Calu3 (cell line): ENCODE results near the gene WHAMM. TPM values are rescaled to one million over a fixed set of nuclear protein-coding genes. Genes with fewer than 3 reads are reported as not detected.

ENCODE experiments used
- BruUV-seq: library from RNA; stranded (reverse); fragments of 400-500 nt; replicated peaks from 2 replicates; lab custom pipeline; 2021; lab: Mats Ljungman, UMichigan
- CTCF ChIA-PET: fragments of 300-600 bp; sonication (Branson Sonifier 250); formaldehyde crosslinking; loops from one replicate; lab custom pipeline; 2022; ENCODE audit warnings: antibody characterized with exemption; lab: Charles Lee
- DNase-seq: peaks from one replicate; pipeline ENCODE4 v3.0.0; 2022
- H3K27ac Mint-ChIP-seq: one replicate; pipeline ENCODE4 v1.8.0; 2022; ENCODE audit warnings: mixed read lengths; ENCODE audit not compliant: unreplicated experiment
- H3K27me3 Mint-ChIP-seq: one replicate; pipeline ENCODE4 v1.8.0; 2022; ENCODE audit warnings: mixed read lengths; ENCODE audit not compliant: unreplicated experiment
- H3K36me3 Mint-ChIP-seq: one replicate; pipeline ENCODE4 v1.8.0; 2022; ENCODE audit warnings: mild to moderate bottlenecking, moderate library complexity, mixed read lengths; ENCODE audit not compliant: insufficient read depth, unreplicated experiment
- H3K4me1 Mint-ChIP-seq: one replicate; pipeline ENCODE4 v1.8.0; 2022; ENCODE audit warnings: mild to moderate bottlenecking, low read depth, mixed read lengths; ENCODE audit not compliant: unreplicated experiment
- H3K4me3 Mint-ChIP-seq: one replicate; pipeline ENCODE4 v1.8.0; 2022; ENCODE audit warnings: mild to moderate bottlenecking, low read depth, moderate library complexity, mixed read lengths; ENCODE audit not compliant: unreplicated experiment
- H3K9me3 Mint-ChIP-seq: one replicate; pipeline ENCODE4 v1.8.0; 2022; ENCODE audit warnings: low read depth, mixed read lengths; ENCODE audit not compliant: unreplicated experiment
- intact Hi-C: fragments of 100-400 bp; cut with micrococcal nuclease; formaldehyde crosslinking; loops from one replicate; pipeline ENCODE4 v1.10.0; 2022; ENCODE audit not compliant: unreplicated experiment
- total RNA-seq: library from RNA; stranded (reverse); gene quantifications from 2 replicates; pipeline ENCODE4 v1.2.3, GENCODE V29; 2022
- TF ChIP-seq, protein P1 (sequence below): fragments of 200-600 bp; IDR thresholded peaks from one replicate; pipeline ENCODE4 v1.8.0; 2022; ENCODE audit warnings: antibody characterized with exemption; ENCODE audit not compliant: unreplicated experiment

Gene WHAMM
- total RNA-seq, 1 experiment from 2014 or later = 12.1 TPM

DNA sequence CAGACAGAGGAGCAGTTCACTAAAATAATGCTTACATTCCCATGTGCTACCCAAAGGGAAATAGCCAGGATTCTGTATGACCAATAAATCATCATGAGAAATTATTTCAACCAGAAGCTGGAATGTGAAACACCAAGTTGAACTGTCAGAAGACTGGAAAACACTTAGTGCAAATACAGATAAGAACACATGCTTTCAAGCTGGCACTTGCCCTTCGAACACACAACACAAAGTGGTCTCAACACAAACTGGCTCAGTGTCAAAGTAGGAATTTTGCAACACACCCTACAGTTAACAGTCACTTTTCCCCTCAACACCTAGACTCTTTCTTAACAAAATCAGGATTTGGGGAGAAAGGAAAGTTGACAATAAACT, 4.9 kb upstream of the WHAMM start:
- TF ChIP-seq, protein P1, sequence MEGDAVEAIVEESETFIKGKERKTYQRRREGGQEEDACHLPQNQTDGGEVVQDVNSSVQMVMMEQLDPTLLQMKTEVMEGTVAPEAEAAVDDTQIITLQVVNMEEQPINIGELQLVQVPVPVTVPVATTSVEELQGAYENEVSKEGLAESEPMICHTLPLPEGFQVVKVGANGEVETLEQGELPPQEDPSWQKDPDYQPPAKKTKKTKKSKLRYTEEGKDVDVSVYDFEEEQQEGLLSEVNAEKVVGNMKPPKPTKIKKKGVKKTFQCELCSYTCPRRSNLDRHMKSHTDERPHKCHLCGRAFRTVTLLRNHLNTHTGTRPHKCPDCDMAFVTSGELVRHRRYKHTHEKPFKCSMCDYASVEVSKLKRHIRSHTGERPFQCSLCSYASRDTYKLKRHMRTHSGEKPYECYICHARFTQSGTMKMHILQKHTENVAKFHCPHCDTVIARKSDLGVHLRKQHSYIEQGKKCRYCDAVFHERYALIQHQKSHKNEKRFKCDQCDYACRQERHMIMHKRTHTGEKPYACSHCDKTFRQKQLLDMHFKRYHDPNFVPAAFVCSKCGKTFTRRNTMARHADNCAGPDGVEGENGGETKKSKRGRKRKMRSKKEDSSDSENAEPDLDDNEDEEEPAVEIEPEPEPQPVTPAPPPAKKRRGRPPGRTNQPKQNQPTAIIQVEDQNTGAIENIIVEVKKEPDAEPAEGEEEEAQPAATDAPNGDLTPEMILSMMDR = no peak
- BruUV-seq = no TSS peak

DNA sequence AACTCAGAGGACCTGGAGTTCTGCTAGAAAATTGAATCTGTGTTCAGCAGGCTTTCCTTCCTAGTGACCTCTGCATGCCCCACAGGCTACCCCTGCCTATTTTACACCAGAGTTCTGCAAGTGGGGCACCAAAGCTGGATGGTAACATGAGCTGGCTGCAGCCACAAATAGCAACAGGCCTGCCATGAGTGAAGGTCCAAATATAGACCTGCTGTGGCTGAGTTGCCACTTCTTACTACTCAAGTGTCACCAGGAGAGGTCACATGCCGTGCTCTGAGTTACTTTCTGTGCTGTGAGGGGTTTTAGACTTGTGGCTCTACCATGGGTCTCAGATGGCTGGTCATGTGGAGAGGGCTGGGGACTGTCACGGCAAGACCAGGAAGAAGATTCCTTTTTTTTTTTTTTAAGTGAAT, 3.4 kb upstream of the WHAMM start, which contains the start of gene FSD2:
FSD2 (minus strand) TSS at position 76 of the 413 bp plus-strand sequence. CDS start 18,679 bp downstream, outside the sequence.
- TF ChIP-seq, protein P1 = no peak
- Mint-ChIP-seq H3K4me3 (no peak within 1 kb of the TSS), H3K27me3 (peaks cover 32% of the 10 kb centered on the region), H3K27ac (no peak within 1 kb of the TSS), H3K9me3 (no peaks in the 10 kb centered on the region), H3K4me1 (peaks cover 12% of the 10 kb centered on the region), H3K36me3 (peaks cover 20% of the 10 kb centered on the region)
- intact Hi-C loops = loop anchor here (5.0 kb wide), 1 partner anchor 159 kb away; the partner anchor contains the start of gene CPEB1
- no peak for DNase-seq
- no TSS peak for BruUV-seq
- CTCF ChIA-PET = interaction anchor here (0.7 kb wide), 1 partner anchor 56 kb away, joined by 3 read pairs; no protein-coding TSS in a partner anchor

More for the DNA sequence above, 4.9 kb upstream of the WHAMM start:
- intact Hi-C loops = no loop called here
- Mint-ChIP-seq H3K27ac (no peak overlapping the region), H3K27me3 (peaks cover 47% of the 10 kb centered on the region), H3K9me3 (no peaks in the 10 kb centered on the region), H3K36me3 (peaks cover 6% of the 10 kb centered on the region), H3K4me1 (peaks cover 13% of the 10 kb centered on the region), H3K4me3 (no peak overlapping the region)
- CTCF ChIA-PET = interaction anchor here (0.5 kb wide), 1 partner anchor 109 kb away, joined by 3 read pairs; no protein-coding TSS in a partner anchor
- no peak for DNase-seq

DNA sequence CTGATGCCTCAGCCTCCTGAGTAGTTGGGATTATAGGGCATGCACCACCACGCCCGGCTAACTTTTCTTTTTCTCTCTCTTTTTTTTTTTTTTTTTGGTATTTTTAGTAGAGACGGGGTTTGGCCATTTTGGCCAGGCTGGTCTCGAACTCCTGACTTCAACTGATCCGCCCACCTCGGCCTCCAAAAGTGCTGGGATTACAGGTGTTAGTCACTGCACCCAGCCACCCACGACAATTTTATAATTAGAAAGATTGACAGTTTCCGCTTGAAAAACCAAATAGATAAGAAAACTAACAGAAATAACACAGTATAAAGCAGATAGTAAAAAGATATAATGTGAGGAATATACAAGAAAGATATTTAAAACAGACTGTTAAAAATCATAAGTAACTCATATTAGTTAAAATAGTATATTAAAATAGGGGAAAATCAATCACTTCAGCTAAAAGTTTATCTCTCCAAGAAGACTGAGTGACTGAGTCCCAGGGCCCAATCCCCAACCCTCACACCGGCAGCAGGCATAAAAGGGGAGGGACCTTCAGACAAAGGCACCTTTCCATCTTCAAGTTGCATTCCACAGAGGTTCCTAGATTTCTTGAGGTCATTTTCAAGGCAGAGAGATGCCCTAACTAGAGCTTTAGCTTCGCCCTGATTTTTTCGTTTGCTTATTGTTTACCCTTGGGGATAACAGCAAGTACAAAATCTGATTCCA, 1.4 kb upstream of the WHAMM start:
- CTCF ChIA-PET = interaction anchor here (0.7 kb wide), 2 partner anchors 268 to 452 kb away, joined by 3 read pairs; partner anchors contain the start of gene RPS17
- BruUV-seq = no TSS peak
- peaks cover 12% of the 10 kb centered on the region for H3K4me1 Mint-ChIP-seq
- H3K27me3 Mint-ChIP-seq = peaks cover 12% of the 10 kb centered on the region
- H3K27ac Mint-ChIP-seq = peak overlapping the region; percentile 62
- intact Hi-C loops = loop anchor here (2.0 to 5.0 kb wide), 2 partner anchors 57 to 161 kb away; partner anchors contain the start of gene CPEB1
- H3K4me3 Mint-ChIP-seq = peak overlapping the region; percentile 96
- H3K9me3 Mint-ChIP-seq = no peaks in the 10 kb centered on the region
- TF ChIP-seq, protein P1 = no peak
- peak; percentile 50 for DNase-seq
- H3K36me3 Mint-ChIP-seq = peaks cover 37% of the 10 kb centered on the region

DNA sequence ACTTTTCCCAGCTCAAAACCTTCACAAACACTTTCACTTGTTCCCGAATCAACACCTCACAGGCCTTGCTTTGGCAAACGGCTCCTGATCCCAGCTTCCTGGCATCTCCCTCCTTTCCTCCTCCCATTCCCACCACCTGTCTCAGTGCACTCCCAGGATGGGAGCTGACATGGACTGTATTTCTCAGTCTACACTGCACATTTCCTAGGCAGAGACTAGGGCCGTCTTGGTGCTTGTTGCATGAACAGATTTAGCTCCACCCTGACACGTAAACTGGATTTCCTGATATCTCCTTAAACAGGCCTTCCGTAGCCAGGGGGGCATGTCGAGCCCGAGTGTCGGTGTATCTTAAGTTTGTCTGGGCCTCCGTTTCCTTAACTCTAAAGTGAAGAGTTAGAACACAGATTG, 790 bp upstream of the WHAMM start:
- DNase-seq = peak; percentile 38
- CTCF ChIA-PET = interaction anchor here (0.6 to 0.8 kb wide), 3 partner anchors 12 to 269 kb away, joined by 3 to 6 read pairs (median 3); partner anchors contain the start of gene RPS17
- H3K27me3 Mint-ChIP-seq = peaks cover 6% of the 10 kb centered on the region
- H3K36me3 Mint-ChIP-seq = peaks cover 42% of the 10 kb centered on the region
- TF ChIP-seq, protein P1 = no peak
- intact Hi-C loops = loop anchor here (2.0 to 5.0 kb wide), 2 partner anchors 58 to 161 kb away; partner anchors contain the start of gene CPEB1
- H3K4me3 Mint-ChIP-seq = peak overlapping the region; percentile 96
- peak overlapping the region; percentile 62 for H3K27ac Mint-ChIP-seq
- H3K9me3 Mint-ChIP-seq = no peaks in the 10 kb centered on the region
- H3K4me1 Mint-ChIP-seq = peaks cover 12% of the 10 kb centered on the region
- no TSS peak for BruUV-seq
